HG02943 (cell line): Measurements from ENCODE around the gene SUB1.
"Not testable (repeated sequence)": the region's sequence is repeated elsewhere in the genome, so short reads cannot be mapped to it uniquely, and the experiment has no call there.

Experiments used
- ATAC-seq: cut with Tn5 transposase; IDR thresholded peaks from one replicate; pipeline ENCODE4 v1.9.1; 2021; ENCODE audit warnings: mild to moderate bottlenecking, low read depth, moderate library complexity; ENCODE audit not compliant: unreplicated experiment

SUB1 gene

GRCh38 chr5:32585446-32586275 lies at the start of gene SUB1:
Gene SUB1, plus strand, starts transcription at chr5:32585557. Its CDS starts 2,956 bp downstream, at chr5:32588513.
- ATAC-seq = peak; percentile 53

GRCh38 chr5:32536246-32536645 lies 49.1 kb upstream of the SUB1 start:
- no peak for ATAC-seq

- ATAC-seq = peak; percentile 11
Observed at GRCh38 chr5:32537437-32538029, 47.8 kb upstream of the SUB1 start.

GRCh38 chr5:32538031-32538547 lies 47.3 kb upstream of the SUB1 start:
- ATAC-seq = peak; percentile 79

GRCh38 chr5:32539981-32540845 lies 45.1 kb upstream of the SUB1 start:
- no peak for ATAC-seq

- no peak for ATAC-seq
Observed at GRCh38 chr5:32541241-32541640, 44.1 kb upstream of the SUB1 start.

- peak; percentile 65 for ATAC-seq
Observed at GRCh38 chr5:32542216-32543059, 42.9 kb upstream of the SUB1 start.

- ATAC-seq = no peak
Observed at GRCh38 chr5:32543291-32543690, 42.1 kb upstream of the SUB1 start.

- no peak for ATAC-seq
Observed at GRCh38 chr5:32545102-32545800, 40.1 kb upstream of the SUB1 start.

GRCh38 chr5:32551194-32551593 lies 34.2 kb upstream of the SUB1 start:
- no peak for ATAC-seq

- no peak for ATAC-seq
Observed at GRCh38 chr5:32551865-32552264, 33.5 kb upstream of the SUB1 start.

- ATAC-seq = not testable (repeated sequence)
Observed at GRCh38 chr5:32552491-32552890, 32.9 kb upstream of the SUB1 start.

GRCh38 chr5:32552936-32553335 lies 32.4 kb upstream of the SUB1 start:
- no peak for ATAC-seq

- ATAC-seq = not testable (repeated sequence)
Observed at GRCh38 chr5:32554181-32554780, 31.1 kb upstream of the SUB1 start.

- ATAC-seq = not testable (repeated sequence)
Observed at GRCh38 chr5:32556543-32556942, 28.8 kb upstream of the SUB1 start.

GRCh38 chr5:32559411-32559810 lies 25.9 kb upstream of the SUB1 start:
- ATAC-seq = no peak

- no peak for ATAC-seq
Observed at GRCh38 chr5:32559921-32560320, 25.4 kb upstream of the SUB1 start.

GRCh38 chr5:32562056-32562455 lies 23.3 kb upstream of the SUB1 start:
- no peak for ATAC-seq

GRCh38 chr5:32562843-32563242 lies 22.5 kb upstream of the SUB1 start:
- ATAC-seq = no peak
